Activated naive CD4-positive, alpha-beta T cell treated with anti-CD3 and anti-CD28 coated beads, Interleukin-2, amount 50 U/mL, for 24 hours (primary cell): Measurements from ENCODE around the gene ST3GAL2.
A peak's percentile ranks its signal among the peaks of the same experiment; 100 is the strongest.

ENCODE experiments used
- H3K27ac Mint-ChIP-seq: one replicate; pipeline ENCODE4 v1.8.0; 2021; ENCODE audit warnings: mild to moderate bottlenecking, mixed read lengths
- H3K27me3 Mint-ChIP-seq: one replicate; pipeline ENCODE4 v1.8.0; 2021; ENCODE audit warnings: mixed read lengths
- H3K36me3 Mint-ChIP-seq: one replicate; pipeline ENCODE4 v1.8.0; 2021; ENCODE audit warnings: mixed read lengths
- H3K4me1 Mint-ChIP-seq: one replicate; pipeline ENCODE4 v1.8.0; 2021; ENCODE audit warnings: mixed read lengths
- H3K4me3 Mint-ChIP-seq: one replicate; pipeline ENCODE4 v1.8.0; 2021; ENCODE audit warnings: mild to moderate bottlenecking, mixed read lengths
- H3K9me3 Mint-ChIP-seq: one replicate; pipeline ENCODE4 v1.8.0; 2021; ENCODE audit warnings: mixed read lengths

The ST3GAL2 gene

GRCh38 chr16:70432723-70433457 is 6.0 kb downstream of the ST3GAL2 start:
- Mint-ChIP-seq H3K4me3 (no peak overlapping the region), H3K4me1 (peaks cover 77% of the 10 kb centered on the region), H3K36me3 (peaks cover 3% of the 10 kb centered on the region)

GRCh38 chr16:70432356-70432722 is 6.6 kb downstream of the ST3GAL2 start:
- H3K36me3 Mint-ChIP-seq = peaks cover 3% of the 10 kb centered on the region
- H3K4me1 Mint-ChIP-seq = peaks cover 76% of the 10 kb centered on the region
- H3K27me3 Mint-ChIP-seq = no peaks in the 10 kb centered on the region
- H3K9me3 Mint-ChIP-seq = no peaks in the 10 kb centered on the region
- H3K4me3 Mint-ChIP-seq = no peak overlapping the region
- H3K27ac Mint-ChIP-seq = no peak overlapping the region

More at GRCh38 chr16:70432723-70433457, 6.0 kb downstream of the ST3GAL2 start:
- no peaks in the 10 kb centered on the region for H3K27me3 Mint-ChIP-seq
- H3K27ac Mint-ChIP-seq = no peak overlapping the region
- no peaks in the 10 kb centered on the region for H3K9me3 Mint-ChIP-seq

GRCh38 chr16:70430667-70431536 is 8.0 kb downstream of the ST3GAL2 start:
- no peaks in the 10 kb centered on the region for H3K9me3 Mint-ChIP-seq
- H3K36me3 Mint-ChIP-seq = peaks cover 3% of the 10 kb centered on the region
- peak overlapping the region; percentile 89 for H3K27ac Mint-ChIP-seq
- H3K4me3 Mint-ChIP-seq = peak overlapping the region; percentile 63
- no peaks in the 10 kb centered on the region for H3K27me3 Mint-ChIP-seq
- peaks cover 67% of the 10 kb centered on the region for H3K4me1 Mint-ChIP-seq

- Mint-ChIP-seq H3K27me3 (no peaks in the 10 kb centered on the region), H3K4me3 (peak overlapping the region; percentile 63), H3K9me3 (no peaks in the 10 kb centered on the region), H3K36me3 (peaks cover 3% of the 10 kb centered on the region), H3K27ac (peak overlapping the region; percentile 89), H3K4me1 (peaks cover 69% of the 10 kb centered on the region)
Observed at GRCh38 chr16:70429888-70430666, 8.8 kb downstream of the ST3GAL2 start.

- Mint-ChIP-seq H3K4me1 (peaks cover 57% of the 10 kb centered on the region), H3K27me3 (no peaks in the 10 kb centered on the region), H3K9me3 (no peaks in the 10 kb centered on the region), H3K36me3 (peaks cover 2% of the 10 kb centered on the region), H3K4me3 (no peak overlapping the region), H3K27ac (peak overlapping the region; percentile 68)
Observed at GRCh38 chr16:70428178-70428998, 10.5 kb downstream of the ST3GAL2 start.

GRCh38 chr16:70427786-70428177 is 11.1 kb downstream of the ST3GAL2 start:
- H3K27ac Mint-ChIP-seq = peak overlapping the region; percentile 0
- H3K27me3 Mint-ChIP-seq = no peaks in the 10 kb centered on the region
- peaks cover 2% of the 10 kb centered on the region for H3K36me3 Mint-ChIP-seq
- no peak overlapping the region for H3K4me3 Mint-ChIP-seq
- peaks cover 53% of the 10 kb centered on the region for H3K4me1 Mint-ChIP-seq
- H3K9me3 Mint-ChIP-seq = no peaks in the 10 kb centered on the region

GRCh38 chr16:70422543-70422942 is 16.4 kb downstream of the ST3GAL2 start:
- Mint-ChIP-seq H3K27ac (no peak overlapping the region), H3K9me3 (no peaks in the 10 kb centered on the region), H3K4me3 (no peak overlapping the region), H3K4me1 (peaks cover 57% of the 10 kb centered on the region), H3K27me3 (no peaks in the 10 kb centered on the region), H3K36me3 (peaks cover 2% of the 10 kb centered on the region)

- H3K4me1 Mint-ChIP-seq = peaks cover 55% of the 10 kb centered on the region
- no peaks in the 10 kb centered on the region for H3K9me3 Mint-ChIP-seq
- H3K27ac Mint-ChIP-seq = peak overlapping the region; percentile 62
Observed at GRCh38 chr16:70421473-70422311, 17.2 kb downstream of the ST3GAL2 start.

GRCh38 chr16:70421014-70421413 is 17.9 kb downstream of the ST3GAL2 start:
- no peak overlapping the region for H3K4me3 Mint-ChIP-seq
- H3K9me3 Mint-ChIP-seq = no peaks in the 10 kb centered on the region
- peaks cover 57% of the 10 kb centered on the region for H3K4me1 Mint-ChIP-seq
- no peaks in the 10 kb centered on the region for H3K27me3 Mint-ChIP-seq
- peaks cover 2% of the 10 kb centered on the region for H3K36me3 Mint-ChIP-seq
- H3K27ac Mint-ChIP-seq = no peak overlapping the region

More at GRCh38 chr16:70421473-70422311, 17.2 kb downstream of the ST3GAL2 start:
- no peak overlapping the region for H3K4me3 Mint-ChIP-seq
- no peaks in the 10 kb centered on the region for H3K27me3 Mint-ChIP-seq
- H3K36me3 Mint-ChIP-seq = peaks cover 2% of the 10 kb centered on the region

GRCh38 chr16:70419384-70420327 is 19.2 kb downstream of the ST3GAL2 start:
- Mint-ChIP-seq H3K27ac (peak overlapping the region; percentile 12), H3K4me3 (no peak overlapping the region), H3K4me1 (peaks cover 51% of the 10 kb centered on the region)

GRCh38 chr16:70418993-70419318 is 19.9 kb downstream of the ST3GAL2 start:
- Mint-ChIP-seq H3K36me3 (no peaks in the 10 kb centered on the region), H3K4me1 (peaks cover 51% of the 10 kb centered on the region), H3K4me3 (peak overlapping the region; percentile 54), H3K27ac (peak overlapping the region; percentile 69), H3K27me3 (no peaks in the 10 kb centered on the region), H3K9me3 (no peaks in the 10 kb centered on the region)

More at GRCh38 chr16:70419384-70420327, 19.2 kb downstream of the ST3GAL2 start:
- no peaks in the 10 kb centered on the region for H3K36me3 Mint-ChIP-seq
- H3K9me3 Mint-ChIP-seq = no peaks in the 10 kb centered on the region
- no peaks in the 10 kb centered on the region for H3K27me3 Mint-ChIP-seq

- Mint-ChIP-seq H3K27ac (peak overlapping the region; percentile 69), H3K9me3 (no peaks in the 10 kb centered on the region), H3K27me3 (no peaks in the 10 kb centered on the region), H3K36me3 (no peaks in the 10 kb centered on the region), H3K4me3 (peak overlapping the region; percentile 54), H3K4me1 (peaks cover 51% of the 10 kb centered on the region)
Observed at GRCh38 chr16:70418274-70418992, 20.5 kb downstream of the ST3GAL2 start.

GRCh38 chr16:70417661-70418060 is 21.2 kb downstream of the ST3GAL2 start:
- no peak overlapping the region for H3K4me3 Mint-ChIP-seq
- peaks cover 48% of the 10 kb centered on the region for H3K4me1 Mint-ChIP-seq
- H3K9me3 Mint-ChIP-seq = no peaks in the 10 kb centered on the region
- H3K27ac Mint-ChIP-seq = peak overlapping the region; percentile 74
- H3K36me3 Mint-ChIP-seq = no peaks in the 10 kb centered on the region
- H3K27me3 Mint-ChIP-seq = no peaks in the 10 kb centered on the region
